ENCODE data around the gene NAV3.
"Not testable (repeated sequence)": the region's sequence is repeated elsewhere in the genome, so short reads cannot be mapped to it uniquely, and the experiment has no call there.

The NAV3 gene

GRCh38 chr12:78248321-78248720 is 417.6 kb downstream of the NAV3 start:
- DNase-seq = no peak

GRCh38 chr12:78249578-78249977 is 418.9 kb downstream of the NAV3 start:
- no peak for DNase-seq

GRCh38 chr12:78257662-78258061 is 427.0 kb downstream of the NAV3 start:
- not testable (repeated sequence) for DNase-seq

GRCh38 chr12:78260976-78261375 is 430.3 kb downstream of the NAV3 start:
- no peak for DNase-seq

GRCh38 chr12:78261901-78262300 is 431.2 kb downstream of the NAV3 start:
- DNase-seq = no peak
